GM18502 (cell line): ENCODE measurements around the gene RMI2.
"Not testable (repeated sequence)": the region's sequence is repeated elsewhere in the genome, so short reads cannot be mapped to it uniquely, and the experiment has no call there.

ENCODE experiments used
- ATAC-seq: cut with Tn5 transposase; IDR thresholded peaks from one replicate; pipeline ENCODE4 v1.9.1; 2021; ENCODE audit warnings: mild to moderate bottlenecking; ENCODE audit not compliant: unreplicated experiment, poor library complexity

The RMI2 gene

DNA sequence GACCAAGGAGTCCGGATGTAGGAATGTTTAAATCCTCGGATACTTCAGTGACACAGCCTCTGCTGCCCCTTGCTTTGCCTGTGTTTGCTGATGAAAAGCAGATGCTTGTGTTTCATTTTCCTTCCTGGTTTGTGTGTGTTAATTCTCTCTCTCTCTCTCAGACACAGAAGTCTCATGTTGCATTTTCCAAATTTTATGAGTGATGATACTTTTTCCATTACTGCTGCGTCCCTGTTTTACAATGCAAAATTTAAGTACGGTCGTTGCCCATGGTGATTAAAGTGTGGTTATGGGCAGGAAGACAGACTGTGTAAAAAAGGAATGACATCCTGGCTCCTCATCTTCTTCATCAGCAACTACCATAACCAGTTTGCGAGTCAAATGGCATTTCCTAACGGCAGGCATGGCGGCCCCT is 5.7 kb downstream of the RMI2 start:
- ATAC-seq: no peak

DNA sequence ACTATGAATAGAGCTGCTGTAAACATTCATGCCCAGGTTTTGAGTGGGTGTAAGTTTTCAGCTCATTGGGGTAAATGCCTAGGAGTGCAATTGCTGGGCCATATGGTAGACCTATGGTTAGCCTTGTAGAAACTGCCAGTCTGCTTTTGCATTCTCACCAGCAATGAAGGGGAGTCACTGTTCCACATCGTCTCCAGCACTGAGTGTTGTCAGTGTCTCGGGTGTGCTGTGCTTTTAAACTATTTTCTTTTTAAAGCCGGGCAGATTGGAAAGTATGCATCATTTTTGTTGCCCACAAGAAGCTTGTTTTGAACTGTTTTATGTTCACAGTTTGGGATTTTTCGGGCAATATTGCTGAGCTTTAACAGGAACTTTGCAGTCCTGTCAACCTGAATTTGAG is 7.9 kb downstream of the RMI2 start:
- no peak for ATAC-seq

DNA sequence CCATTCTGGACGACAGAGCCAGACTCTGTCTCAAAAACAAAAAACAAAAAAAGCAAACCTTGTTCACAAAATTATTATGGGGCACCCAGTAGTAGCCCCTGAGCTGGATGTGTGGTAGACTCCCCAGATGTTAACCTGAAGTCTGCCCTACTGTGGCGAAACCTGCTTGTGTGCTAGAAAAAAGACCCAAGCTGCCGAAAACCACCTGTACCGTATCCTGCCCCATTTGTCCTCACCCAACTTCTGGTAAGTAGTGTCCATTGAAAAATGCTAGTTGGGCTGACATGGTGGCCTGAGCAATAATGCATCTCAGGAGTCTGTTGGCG is 9.1 kb downstream of the RMI2 start:
- ATAC-seq: peak; percentile 32

- peak; percentile 70 for ATAC-seq
These were observed 9.7 kb downstream of the RMI2 start for GRCh38 chr16:11354733-11355574.

DNA sequence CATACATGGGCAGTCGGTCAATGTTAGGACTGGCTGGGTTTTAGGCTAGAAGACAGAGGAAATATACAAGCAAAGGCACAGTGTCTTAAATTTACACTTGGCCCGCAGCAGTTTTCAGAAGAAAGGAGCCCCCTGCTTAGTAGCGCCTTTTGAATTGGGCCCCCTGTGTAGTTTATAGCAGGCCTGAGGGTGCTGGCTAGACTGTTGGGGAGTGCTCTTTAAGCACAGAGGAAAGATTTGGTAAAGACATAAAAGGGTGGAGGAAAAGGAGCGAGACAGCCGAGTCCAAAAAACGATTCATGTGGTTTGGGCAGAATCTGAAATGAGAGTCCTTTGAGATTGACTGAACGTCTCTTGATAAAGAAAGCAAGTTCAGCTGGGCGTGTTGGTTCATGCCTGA is 10.6 kb downstream of the RMI2 start:
- ATAC-seq: no peak

- ATAC-seq: no peak
These were observed 11.5 kb downstream of the RMI2 start for GRCh38 chr16:11356573-11357331.

GRCh38 chr16:11358531-11358930 is 13.3 kb downstream of the RMI2 start:
- no peak for ATAC-seq

DNA sequence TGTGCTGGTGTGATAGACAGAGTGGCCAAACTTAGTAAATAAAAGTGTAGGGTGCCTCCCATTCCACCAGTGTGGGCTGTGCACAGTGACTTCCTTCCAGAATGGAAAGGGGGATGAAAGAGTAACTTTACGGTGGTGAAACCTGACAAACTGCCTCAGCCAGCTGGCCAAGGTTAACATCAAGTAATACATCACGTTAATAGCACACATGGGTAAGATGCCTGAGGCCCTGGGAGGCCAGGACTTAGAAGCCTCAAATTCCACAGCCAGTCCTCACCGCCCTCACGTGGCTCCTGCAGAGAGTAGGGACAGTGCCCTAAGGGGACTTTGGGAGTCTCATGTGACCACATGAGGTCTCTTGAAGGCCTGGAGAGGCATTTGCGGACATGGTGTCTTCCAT is 14.1 kb downstream of the RMI2 start:
- no peak for ATAC-seq

DNA sequence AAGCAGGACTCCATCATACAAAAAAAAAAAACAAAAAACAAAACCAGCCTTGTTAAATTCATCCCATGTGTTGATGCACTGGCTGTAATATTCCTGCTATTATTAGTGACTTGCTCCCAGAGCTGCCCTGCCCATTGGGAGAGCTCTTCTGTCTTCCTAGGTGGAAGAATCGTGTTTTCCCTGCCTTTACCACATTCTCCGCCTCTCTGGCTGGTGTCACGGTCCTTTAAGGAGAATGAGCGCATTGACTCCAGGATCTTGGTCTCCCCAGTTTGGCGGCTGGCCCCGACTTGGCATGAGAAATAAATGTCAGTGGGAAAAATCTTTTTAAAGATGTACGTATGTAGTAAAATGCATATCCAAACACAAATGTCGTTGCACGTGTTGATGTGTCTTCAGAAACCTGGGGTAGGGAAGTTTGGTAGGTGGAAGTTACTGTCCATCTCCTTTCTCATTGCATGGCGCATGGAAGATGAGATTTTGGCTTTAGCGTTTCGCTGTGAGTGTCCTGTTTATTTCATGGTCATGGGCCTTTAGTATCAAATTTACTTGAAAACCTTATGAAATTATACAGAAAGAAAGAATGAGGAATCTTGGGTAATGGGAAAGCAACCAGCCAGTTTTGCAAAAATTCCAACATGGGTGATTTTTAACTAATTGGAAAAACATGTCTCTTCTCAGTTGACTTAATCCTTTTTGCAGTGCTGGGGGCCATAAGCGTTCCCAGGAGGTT is 15.5 kb downstream of the RMI2 start:
- ATAC-seq: no peak

DNA sequence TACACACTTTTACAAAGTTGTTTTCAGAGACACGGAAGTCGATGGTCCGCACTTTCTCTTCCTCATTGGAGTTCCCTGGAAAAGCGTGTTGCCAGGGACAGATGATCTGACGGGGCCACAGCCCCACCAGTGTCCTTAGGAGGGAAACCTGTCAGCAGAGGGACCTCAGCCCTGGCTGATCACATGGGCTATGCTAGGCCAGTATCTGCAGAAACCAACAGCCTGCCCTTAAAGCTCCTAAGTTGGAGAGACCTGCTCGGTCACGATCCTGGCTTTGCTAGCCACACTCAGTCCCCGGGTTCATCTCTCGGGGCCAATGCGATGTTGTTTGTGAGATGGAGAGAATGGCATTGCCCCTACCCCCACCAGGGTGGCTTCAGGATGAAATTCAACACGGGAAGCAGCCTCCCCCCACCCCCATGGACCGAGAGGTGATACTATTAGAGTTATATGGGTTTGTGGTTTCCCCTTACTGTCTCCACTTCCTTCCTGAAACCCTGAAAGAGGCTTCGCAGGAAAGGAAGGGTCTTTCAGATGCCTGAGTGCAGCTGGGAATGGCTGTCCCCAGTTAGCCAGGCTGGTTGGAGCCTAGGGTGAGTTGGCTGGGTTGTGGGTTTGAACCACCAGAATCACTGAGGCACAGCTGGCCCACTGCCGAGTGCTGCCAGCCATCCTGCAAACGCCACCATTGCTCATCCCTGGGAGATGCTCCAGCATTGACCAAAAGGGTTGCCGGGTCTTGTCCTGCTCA is 16.6 kb downstream of the RMI2 start:
- no peak for ATAC-seq

- no peak for ATAC-seq
These were observed 18.6 kb downstream of the RMI2 start for GRCh38 chr16:11363927-11364258.

- ATAC-seq: no peak
These were observed 22.2 kb downstream of the RMI2 start for GRCh38 chr16:11367483-11367906.

GRCh38 chr16:11370084-11370931 is 25.0 kb downstream of the RMI2 start:
- no peak for ATAC-seq

DNA sequence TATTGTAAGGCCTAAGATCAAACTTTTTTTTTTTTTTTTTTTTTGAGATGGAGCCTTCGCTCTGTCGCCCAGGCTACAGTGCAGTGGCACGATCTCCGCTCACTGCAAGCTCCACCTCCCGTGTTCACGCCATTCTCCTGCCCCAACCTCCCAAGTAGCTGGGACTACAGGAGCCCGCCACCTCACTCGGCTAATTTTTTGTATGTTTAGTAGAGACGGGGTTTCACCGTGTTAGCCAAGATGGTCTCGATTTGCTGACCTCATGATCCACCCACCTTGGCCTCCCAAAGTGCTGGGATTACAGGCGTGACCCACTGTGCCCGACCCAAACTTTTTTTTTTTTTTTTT is 25.6 kb downstream of the RMI2 start:
- not testable (repeated sequence) for ATAC-seq

- no peak for ATAC-seq
These were observed 27.0 kb downstream of the RMI2 start for GRCh38 chr16:11372073-11372828.

DNA sequence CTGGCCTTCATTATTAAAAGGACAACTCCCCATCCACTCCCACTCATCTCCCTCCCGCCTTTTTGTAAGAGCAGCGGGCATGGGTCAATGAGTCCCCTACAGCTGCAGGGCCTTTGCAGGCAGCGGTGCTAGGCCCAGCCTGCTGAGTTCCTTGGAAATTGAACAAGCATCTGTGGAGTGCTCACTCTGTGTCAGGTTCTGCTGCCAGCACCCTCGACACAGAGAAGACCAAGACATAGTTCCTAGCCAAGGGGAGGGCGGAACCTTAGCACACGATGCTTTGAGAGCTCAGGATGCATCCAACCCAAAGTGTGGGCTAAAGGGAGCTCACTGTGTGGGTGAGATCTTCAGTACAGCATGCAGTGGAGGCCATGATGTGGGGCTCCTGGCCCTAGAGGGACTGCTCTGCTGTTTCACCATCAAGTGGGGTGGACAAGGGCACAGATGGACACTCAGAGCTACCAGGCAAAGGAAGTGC is 27.6 kb downstream of the RMI2 start:
- no peak for ATAC-seq

- no peak for ATAC-seq
These were observed 29.0 kb downstream of the RMI2 start for GRCh38 chr16:11374255-11374654.

GRCh38 chr16:11377154-11377553 is 31.9 kb downstream of the RMI2 start:
- ATAC-seq: no peak

DNA sequence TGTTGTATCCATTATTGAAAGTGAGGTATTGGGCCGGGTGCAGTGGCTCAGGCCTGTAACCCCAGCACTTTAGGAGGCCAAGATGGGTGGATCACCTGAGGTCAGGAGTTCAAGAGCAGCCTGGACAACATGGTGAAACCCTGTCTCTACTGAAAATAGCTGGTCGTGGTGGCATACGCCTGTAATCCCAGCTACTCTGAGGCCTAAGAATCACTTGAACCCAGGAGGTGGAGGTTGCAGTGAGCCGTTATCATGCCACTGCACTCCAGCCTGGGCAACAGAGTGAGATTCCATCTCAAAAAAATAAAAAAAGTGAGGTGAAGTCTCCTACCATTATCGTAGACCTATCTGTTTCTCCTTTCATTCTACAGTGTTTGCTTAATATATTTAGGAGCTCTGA is 33.7 kb downstream of the RMI2 start:
- ATAC-seq: not testable (repeated sequence)
